Measurements from ENCODE around the gene HSPA4L.

DNA sequence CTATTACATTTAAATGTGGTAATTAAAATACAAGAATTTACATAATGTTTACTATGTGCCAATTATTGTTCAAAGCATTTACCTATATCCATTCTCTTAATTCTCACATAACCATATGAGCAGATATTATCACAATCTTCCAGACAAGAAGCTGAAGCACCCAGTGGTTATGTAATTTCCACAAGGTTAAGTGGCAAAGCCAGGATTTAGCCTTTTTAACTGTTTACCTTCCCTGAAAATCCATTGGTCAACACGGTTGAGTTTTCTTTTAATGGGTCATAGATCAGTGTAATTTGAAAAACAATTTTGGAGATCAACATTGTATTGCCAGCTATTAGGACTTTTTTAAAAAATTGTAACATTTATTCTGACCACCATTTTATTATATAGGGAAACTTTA lies 11.4 kb downstream of the HSPA4L start:
- TF ChIP-seq CTCF (conservative IDR thresholded peaks at IDR 0.05; ENCODE audit: low read depth, low read length) (no peak), EZH2 (IDR thresholded peaks at IDR 0.05; ENCODE audit: borderline replicate concordance, low read depth, low read length, poor library complexity, severe bottlenecking) (no peak)

Measured in A673 (cell line).